Hematopoietic multipotent progenitor cell treated with erythropoietin and hydrocortisone succinate and interleukin-3 and kit ligand, for 4 days (in vitro differentiated cells): ENCODE data around the gene CCNYL1.

ENCODE experiments used
- DNase-seq: peaks from one replicate; pipeline ENCODE4 v3.0.0-alpha.2; 2015

The CCNYL1 gene

DNA sequence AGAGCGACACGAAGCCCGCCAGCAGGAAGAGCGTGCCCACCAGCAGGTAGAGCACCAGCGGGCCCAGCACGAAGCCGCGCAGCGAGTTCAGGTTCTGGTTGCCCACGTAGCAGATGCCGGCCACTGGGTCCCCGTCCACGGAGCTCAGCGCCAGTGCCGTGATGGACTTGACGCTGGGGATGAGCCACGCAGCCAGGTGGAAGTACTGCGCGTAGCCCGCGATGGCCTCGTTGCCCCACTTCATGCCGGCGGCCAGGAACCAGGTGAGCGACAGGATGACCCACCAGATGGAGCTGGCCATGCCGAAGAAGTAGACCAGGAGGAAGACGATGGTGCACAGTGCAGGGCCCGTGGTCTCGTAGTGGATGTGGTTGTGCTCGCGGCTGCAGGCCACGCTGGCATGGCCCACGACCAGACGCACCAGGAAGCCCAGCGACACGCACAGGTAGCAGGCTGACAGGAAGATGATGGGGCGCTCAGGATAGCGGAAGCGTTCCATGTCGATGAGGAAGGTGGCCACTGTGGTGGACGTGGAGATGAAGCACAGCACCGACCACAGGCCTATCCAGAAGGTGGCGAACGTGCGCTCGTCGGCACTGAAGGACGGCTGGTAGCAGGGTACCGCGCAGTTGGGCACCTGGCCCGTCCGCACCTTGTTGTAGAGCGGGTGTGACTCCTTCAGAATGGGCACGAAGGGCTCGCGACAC is 56.2 kb downstream of the CCNYL1 start:
- peak; percentile 52 for DNase-seq

DNA sequence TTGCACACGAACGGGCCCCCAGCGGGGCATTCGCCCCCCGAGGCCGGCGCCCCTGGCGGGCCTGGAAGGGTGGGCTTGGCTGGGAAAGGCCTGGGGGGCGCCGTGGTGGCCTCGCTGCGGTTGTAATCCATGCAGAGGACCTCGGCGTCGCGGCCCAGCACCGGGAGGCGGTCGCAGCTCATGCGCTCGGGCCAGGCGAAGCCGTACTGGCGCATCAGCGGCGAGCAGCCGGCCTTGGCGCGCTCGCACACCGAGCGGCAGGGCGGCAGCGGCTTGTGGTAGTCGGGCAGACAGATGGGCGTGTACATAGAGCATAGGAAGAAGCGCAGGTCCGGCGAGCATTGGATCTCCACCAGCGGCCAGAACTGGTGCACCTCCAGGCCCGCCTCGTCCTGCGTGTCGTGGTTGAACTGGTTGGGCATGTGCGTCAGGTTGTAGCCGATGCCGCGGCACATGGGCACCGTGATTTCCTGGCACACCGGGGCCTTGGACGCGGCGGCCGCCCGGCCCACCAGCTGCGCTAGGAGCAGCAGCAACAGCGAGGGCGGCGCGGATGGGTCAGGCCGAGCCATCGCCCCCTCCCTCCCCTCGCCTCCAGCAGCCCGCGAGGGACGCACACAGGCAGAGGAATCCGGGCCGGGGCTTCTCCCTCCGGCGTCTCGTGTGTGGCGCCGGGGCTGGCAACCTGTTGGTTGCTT is 56.9 kb downstream of the CCNYL1 start:
- peak; percentile 82 for DNase-seq

DNA sequence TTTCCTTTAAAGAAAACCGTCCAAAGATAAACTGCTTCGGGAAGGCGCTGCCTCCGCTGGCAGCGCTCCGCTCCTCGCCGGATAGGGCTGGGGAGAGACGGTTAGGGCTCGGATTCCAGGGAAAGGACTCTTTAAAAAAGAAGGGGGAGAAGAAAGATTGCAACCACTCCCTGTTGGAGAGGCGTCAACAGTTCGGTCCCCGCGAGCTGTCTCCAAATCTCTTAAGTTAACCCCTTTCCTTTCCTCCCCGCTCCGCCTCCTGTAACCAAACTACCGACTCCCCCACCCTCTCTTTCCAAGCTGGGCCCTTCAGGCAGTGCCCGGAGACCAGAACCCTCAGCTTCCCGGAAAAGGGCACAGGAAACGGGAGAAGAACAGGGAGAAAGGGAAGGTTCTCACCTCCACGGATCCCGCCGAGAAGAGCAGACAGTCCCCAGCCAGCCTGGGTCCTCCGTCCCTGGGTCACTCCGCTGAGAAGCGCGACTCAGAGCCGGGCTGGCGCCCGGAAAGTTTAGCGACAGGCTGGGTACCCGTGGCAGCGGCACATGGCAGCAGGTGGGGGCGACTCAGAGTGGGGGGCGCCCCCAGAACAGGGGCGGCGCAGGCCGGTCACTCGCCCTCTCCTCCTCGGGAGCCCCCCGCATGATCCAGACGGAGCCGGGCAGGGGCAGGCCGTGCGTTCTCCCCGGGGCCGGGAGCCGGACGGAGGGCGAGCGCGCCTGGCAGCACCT is 57.6 kb downstream of the CCNYL1 start:
- peak; percentile 71 for DNase-seq

DNA sequence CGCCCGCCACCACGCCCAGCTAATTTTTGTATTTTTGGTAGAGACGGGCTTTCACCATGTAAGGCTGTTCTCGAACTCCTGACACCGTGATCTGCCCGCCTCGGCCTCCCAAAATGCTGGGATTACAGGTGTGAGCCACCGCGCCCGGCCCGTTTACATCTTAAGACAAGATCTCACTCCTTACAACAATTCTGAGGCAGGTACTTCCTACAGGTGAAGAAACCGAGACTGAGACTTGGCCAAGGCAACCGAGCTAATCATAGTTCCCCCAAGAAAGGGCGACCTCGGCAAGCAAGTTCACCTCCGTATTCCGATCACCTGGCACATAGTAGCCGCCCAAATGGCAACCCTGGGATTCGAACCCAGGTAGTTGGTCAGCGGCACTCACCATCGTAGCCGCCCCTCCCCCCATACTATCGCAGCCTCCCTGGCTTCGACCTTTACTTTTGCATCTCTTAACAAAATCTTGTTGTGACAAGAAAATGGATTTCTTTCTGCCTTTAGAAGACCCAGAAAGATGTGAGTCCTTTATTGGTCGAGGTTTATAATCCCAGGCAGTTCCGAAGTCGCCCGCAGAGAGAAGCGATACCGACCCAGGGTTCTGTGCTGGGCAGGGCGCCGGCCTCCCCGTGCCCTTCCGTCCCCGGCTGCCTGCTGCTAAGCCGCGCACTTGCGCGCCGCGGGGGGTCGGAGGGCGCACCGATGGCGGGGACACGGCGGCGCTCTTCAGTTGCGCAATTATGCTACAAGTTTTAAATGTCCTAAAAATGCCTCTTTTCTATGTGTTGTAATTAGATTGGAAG is 59.4 kb downstream of the CCNYL1 start:
- DNase-seq, result peak; percentile 48

DNA sequence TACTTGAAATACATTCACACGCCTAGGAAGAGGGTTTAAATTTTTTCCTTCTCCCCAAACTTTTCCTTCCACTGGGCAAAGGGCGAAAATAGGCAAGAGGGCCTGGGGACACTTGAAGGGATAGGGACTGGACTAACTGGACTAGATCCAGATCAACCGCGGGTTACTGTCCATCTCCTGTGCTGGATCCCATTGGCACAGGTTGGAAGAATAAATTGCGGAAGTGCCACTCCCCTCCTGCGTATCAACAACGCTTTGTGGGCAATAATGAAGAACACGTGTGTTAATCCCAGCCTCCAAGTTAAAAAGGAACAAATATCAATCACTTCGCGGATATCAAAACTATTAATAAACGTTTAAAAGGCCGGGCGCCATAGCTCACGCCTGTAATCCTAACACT is 60.0 kb downstream of the CCNYL1 start:
- DNase-seq, result no peak

DNA sequence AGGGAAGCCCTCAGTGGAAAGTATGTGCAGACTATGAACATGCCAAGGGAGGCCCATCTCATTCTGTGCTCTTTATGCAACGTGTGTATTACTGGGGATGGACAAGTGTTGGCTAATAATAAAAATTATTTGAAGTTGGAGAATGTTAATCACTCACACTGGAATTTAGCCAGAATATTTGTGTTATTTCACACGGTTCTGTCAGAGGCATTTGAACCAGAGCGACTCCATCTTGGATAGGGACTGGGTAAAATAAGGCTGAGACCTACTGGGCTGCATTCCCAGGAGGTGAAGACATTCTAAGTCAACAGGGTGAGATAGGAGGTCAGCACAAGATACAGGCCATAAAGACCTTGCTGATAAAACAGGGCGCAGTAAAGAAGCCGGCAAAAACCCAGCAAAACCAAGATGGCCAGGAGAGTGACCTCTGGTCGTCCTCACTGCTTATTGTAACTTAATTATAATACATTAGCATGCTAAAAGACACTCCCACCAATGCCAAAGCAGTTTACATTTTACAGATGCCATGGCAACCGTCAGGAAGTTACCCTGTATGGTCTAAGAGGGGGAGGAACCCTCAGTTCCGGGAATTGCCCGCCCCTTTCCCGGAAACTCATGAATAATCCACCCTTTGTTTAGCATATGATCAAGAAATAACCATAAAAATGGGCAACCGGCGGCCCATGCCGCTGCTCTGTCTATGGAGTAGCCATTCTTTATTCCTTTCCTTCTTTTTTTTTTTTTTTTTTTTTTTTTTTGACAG is 60.8 kb downstream of the CCNYL1 start:
- peak; percentile 62 for DNase-seq

DNA sequence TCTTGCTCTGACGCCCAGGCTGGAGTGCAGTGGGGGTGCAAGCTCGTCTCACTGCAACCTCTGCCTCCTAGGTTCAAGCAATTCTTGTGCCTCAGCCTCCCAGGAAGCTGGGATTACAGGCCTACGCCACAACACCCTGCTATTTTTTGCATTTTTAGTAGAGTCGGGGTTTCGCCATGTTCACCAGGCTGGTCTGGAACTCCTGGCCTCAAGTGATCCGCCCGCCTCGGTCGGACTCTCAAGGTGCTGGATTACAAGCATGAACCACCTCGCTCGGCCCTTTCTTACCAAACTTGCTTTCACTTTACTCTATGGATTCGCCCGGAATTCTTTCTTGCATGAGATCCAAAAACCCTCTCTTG is 61.4 kb downstream of the CCNYL1 start:
- DNase-seq, result no peak

DNA sequence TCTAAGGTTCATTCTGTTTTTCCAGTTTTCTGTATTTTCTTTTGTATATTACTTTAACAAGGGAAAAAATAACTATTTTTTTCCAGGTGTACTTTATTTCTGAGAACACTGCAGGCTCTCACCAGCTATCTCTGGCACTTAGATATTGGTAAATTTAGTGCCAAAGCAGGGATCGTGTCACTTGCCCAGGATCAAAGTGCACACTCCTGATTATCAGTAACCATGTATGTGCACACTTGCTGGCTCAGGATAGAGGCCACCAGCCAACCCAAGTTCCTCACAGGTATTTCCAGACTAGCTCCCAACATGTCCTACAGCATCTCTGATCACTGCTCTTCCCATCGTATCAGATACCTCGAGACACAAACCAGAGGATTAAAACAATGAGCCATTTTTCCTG is 64.0 kb downstream of the CCNYL1 start:
- no peak for DNase-seq

DNA sequence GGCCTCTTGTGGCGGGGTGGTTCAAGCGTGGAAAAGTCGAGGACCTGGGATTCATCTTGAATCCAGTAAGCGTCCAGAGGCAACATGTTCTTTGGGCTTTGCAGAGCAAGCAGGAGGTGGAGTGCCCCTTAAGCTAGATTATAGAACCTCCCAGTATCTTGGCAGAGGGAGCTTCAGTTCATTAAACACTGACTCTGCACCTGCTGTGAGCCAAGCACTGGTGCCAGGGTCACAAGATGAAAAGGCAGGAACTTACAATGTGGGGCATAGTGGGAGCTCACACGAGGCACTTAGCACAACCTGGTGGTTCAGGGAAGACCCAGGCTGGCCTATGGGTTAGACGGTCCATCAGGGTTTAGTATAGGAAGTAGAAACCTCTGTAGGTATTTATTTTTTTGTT is 65.7 kb downstream of the CCNYL1 start:
- no peak for DNase-seq

DNA sequence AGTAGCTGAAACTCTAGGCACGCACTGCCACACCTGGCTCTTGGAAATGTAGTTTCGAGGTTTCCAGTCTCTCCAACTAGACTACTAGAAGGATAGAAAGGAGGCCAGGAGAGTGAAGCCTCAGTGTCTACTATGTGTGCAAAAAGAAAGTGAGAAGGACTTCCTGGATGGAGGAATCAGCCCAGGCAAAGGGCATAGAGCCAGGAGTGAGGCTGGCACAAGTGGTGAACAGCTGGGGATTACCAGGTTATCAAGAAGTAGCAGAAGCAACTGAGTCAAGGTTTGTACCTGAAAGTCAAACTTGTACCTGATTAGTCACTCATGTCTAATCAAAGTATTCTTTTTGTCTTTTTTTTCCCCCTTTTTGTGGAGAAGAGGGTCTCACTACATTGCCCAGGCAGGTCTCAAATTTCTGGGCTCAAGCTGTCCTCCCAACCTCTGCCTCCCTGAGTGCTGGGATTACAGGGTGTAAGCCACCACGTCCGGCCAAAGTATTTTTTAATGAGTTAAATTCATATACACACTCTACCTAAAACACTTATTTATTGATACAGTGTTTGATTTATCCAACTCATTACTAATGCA is 67.0 kb downstream of the CCNYL1 start:
- no peak for DNase-seq

DNA sequence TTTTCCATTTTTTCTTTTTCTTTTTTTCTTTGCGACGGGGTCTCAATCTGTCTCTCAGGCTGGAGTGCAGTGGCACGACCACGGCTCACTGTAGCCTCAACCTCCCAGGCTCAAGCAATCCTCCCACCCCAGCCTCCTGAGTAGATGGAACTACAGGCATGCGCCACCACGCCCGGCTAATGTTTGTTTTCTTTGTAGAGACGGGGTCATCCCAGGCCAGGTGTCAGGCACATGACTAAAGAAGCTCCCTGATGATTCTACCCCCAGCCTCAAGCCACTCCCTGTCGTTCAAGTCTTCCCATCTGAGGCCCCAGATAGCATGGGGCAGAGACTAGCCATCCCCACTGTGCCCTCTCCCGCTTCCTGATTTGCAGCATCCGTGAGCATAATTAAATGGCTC is 68.1 kb downstream of the CCNYL1 start:
- DNase-seq, result no peak

DNA sequence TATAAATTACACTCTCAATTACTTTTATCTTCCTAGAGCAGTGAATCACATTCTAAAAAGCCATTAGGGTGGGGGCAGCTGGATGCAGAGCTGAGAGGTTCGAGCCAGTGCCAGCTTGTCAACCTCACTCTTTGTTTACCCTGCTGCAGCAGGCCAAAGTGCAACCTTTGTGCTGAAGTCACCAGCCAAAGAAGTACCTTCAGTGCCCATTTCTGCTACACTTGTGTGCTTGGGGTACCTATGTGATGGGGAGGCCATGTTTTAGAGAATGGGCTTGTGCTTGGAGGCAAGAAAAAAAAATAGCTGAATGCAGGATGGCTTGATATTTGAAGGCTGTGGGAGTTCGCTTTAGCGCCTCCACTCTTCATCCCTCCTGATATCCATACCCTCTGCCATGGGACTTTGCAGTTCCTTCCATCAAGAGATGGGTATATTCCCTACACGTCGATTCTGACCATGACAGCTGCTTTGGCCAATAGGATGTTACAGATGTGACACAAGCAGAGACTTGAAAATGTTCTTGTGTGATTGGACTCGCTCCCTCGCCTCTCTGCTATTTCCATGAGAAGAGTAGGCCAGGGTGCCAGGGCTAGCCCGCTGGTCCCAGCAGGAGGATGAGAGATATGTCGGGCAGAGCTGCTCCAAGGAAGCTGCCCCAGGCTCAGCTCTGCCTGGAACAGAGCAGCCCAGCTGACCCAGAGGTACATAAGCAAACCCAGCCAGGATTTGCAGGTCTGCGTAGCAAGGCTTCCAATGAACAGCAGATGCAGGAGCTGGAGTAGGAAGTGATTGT is 71.0 kb downstream of the CCNYL1 start:
- no peak for DNase-seq

DNA sequence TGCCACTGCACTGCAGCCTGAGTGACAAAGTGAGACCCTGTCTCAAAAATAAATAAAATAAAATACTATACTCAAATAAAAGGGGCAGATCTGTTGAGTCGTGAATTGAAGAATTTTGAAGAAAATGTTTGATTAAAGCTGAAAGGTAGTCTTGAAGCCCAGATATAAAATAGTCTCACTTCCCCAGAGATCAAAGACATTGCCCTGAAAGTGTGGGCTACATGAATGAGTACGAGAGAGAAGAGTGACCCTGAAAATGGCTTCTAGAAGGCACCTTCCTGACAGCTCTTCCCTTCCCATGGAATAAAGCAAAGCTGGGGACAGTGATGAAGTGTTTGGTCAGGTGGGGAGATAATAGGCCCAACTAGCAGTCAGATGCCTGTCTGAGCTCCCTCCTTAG is 72.1 kb downstream of the CCNYL1 start:
- DNase-seq, result no peak

DNA sequence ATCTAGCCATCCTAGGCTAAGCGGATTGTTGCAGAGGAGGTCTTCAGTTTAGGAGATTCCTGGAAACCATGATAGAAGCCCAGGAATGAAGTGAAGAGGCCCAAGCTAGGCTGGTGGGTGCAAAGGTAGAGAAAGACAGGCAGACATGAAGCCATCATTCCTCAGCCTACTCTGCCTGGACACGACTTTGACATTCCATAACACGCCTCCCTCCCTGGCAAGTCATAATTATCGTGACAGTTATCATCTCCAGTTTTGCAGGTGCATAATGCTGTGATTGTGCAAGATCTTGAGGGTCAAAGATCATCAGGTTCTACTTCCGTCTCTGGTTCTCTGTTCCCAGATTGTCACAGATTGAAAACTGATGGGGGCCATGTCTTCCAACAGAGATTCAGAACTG is 73.5 kb downstream of the CCNYL1 start:
- DNase-seq, result no peak

DNA sequence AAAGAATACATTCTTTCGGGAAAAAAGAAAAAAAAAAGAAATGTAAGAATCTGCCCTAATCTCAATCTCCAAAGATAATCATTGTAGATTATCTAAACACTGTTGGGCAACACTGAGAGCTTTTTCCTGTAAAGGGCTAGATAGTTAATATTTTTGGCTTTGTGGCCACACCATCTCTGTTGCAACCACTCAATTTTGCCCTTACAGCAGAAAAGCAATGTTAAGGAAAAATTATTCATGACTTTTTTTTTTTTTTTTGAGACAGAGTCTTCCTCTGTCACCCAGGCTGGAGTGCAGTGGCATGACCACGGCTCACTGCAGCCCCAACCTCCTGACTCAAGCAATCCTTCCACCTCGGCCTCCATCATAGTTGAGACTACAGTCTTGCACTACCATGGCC is 75.6 kb downstream of the CCNYL1 start:
- peak; percentile 70 for DNase-seq

DNA sequence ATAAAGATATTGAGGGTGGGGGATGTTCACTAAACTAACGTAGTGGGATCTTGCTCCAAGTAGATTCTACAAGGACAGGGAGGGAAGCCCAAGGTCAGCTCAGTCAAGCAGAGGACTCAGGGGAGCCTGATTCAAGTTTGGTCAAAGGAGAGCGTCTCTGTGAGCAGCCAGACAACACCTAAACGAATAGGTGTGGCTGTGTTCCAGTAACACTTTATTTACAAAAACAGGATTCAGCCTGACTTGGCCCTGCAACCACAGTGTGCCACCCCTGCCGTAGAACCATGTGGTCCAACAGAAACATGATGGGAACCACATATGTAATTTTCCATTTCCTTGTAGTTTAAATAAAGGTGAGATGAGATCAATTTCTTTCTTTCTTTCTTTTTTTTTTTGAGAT is 76.4 kb downstream of the CCNYL1 start:
- DNase-seq, result no peak

DNA sequence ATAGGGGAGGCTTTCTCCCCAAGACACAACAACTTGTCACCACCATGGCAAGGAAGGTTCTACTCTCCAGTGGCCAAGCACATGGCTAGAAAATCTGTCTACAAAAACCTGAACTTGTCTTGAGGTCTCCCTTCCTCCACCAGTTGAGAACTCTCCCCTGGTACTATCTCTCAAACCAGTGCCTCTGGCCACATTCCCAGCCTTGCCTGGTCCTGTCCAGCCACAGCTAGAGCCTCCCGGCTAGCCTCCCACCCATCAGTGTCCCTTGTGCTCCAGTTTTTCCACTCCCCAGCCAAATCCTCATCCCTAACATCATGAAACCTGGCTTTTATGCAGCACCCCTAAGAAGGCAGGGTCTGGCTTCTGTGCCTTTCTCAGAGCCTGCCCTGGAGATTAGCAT is 79.5 kb downstream of the CCNYL1 start:
- no peak for DNase-seq

DNA sequence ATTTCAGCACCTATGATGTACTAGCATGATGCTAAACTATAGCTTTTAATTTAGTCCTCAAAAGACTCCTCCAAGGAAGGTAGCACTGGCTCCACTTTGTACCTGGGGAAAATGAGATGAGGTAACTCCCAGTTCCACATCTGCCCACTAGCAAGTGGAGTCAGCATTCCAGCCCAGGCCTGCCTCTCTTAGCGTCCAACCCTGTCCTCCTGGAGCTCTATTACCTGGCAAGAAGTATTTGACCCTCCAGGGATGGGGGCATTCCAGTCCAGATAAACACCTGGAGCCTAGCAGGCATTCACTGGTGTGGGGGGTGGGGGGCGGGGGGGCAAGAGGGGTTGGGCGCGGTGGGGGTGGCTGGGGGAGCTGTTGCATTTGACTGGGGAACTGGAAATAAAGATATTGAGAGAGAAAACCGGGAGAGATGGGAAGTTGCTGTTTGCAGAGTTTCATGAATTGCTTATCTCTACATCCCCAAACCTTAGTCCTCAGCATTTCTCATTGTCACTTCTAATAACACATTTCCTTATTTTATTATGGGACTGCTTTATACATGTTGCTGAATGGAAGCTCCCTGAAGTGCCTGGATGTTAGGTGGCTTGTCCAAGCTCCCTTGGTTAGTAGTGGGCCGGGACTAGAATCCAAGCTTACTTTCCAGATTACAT is 80.3 kb downstream of the CCNYL1 start:
- no peak for DNase-seq

DNA sequence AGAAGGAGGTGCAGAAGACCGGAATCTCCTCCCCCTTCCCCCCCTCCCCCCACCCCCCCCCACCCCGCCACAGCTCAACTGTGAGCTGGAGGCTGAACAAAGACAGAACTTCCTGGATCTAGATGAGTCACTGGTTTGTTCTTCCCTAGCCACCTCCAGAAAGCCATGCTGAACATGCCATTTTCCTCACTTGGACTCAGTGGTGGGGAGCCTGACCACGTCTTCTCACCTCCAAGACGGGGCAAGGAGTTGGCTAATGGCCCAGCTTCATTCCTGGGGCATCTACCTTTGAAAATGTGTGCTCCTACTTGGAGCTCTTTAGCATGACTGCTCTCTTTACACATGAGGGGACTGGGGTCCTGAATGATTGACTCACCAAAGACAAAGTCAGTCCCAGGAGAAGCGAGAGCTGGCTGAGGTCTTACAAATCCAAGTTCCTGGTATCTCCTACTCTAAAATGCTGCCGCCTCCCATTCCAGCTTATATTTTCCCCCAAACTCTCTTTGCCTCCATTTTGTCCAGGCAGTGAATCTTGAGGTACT is 80.9 kb downstream of the CCNYL1 start:
- peak; percentile 70 for DNase-seq

DNA sequence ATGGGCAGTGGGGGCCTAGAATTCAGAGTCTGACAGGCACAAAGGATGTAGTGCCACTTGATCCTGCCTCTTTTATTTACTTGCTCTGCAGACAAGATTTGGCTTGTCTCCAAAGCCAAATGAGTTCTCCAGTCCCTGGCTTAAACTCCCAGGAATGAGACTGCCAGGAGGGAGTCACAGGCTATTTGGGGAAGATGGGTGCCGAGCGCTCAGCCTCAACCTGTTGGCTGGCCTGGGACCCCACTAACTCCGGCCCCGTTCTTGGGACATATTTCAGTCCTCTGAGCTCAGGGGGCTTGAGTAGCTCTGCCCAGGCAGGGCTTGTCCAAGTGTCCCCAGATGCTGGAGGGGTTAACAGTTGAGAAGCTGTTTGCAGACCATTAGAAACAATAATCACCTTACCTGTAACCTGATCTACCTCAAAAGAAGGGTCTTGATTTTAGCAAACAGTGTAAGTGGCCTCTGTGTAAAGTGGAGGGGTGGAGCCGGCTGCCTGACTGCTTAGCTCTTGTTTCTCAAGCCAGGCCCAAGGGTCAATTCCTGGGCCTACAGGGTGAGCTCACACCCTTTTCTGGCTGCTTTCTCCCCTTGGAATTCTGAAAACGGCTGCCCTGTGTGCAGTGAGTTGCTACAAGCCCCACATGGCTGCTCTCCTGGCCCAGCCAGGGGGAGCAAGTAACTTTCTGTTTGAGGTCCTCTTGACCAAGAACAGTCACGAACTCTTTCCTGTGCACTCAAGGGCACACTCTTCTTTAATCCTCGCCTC is 85.3 kb downstream of the CCNYL1 start:
- DNase-seq, result no peak
